GM12874 (cell line): ENCODE data around the gene EXOC6B.

Source experiments
- CTCF ChIP-seq: IDR thresholded peaks from 2 replicates; pipeline ENCODE4 v1.5.1; 2011; ENCODE audit warnings: low read depth, mild to moderate bottlenecking, control low read depth, low read length, moderate library complexity; ENCODE audit not compliant: insufficient read depth

EXOC6B gene

GRCh38 chr2:72629062-72629461 lies 196.8 kb downstream of the EXOC6B start:
- no peak for TF ChIP-seq CTCF

GRCh38 chr2:72627083-72627482 lies 198.8 kb downstream of the EXOC6B start:
- TF ChIP-seq CTCF: no peak

DNA sequence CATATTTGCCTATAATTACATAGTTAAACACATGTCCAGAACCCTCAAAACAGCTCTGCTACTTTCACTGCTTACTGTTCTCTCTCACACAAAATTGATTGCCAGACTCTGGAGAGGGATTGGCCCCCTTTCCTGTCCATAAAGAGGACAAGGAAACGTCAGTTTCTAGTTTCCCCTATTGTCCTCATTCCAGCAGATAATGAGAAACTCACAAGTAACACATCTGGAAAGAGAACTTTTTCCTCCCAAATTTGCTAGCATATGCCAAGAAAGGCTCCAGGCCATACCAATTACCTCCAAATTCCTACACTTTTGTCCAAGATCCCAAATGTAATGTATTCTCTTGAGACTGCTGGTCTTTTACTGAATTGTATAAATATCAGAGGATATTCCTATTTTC lies 200.5 kb downstream of the EXOC6B start:
- no peak for TF ChIP-seq CTCF

DNA sequence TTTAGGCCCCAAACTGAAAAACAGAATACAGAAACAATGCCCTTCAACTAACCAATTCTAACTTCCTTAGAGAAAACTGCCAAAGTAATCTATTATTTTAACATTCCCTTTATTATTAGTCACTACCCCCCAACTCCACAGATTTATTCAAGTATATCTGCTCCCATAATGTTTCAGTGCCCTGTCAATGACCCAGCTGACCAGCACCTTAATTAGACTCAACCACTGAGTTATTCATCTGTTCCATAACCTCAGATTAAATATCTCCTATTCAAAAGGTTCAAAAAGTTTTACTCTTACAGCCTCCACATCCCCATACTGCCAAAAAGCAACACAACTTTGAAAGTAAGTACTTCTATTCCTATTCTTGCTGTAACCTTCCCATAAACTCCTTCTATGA lies 202.4 kb downstream of the EXOC6B start:
- no peak for TF ChIP-seq CTCF

- TF ChIP-seq CTCF: no peak
Observed at GRCh38 chr2:72619626-72620025, 206.2 kb downstream of the EXOC6B start.

- TF ChIP-seq CTCF: no peak
Observed at GRCh38 chr2:72613931-72614330, 211.9 kb downstream of the EXOC6B start.

DNA sequence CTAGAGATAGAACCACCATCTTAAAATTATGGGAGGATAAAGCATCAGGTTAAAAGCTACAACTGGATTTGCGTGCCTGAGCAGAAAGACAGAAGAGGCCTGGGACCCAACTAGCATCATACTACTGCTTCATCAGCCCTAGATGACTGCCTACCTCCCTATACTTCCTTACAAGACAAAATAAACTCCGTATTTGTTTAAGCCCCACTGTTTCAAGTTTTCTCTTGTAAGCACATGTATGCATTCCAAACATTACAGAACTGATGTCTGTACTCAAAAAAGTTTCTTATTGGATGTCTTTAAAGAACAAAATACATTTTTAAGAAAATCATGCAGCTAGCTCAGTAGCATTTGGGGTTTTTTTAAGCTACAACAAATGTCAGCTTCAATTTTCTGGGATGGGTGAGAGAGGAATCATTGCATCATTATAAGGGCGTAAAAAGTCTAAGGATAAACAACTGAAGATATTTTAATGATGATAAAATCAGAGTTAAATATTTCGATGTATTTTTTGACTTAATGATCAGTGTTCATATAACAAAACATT lies 213.1 kb downstream of the EXOC6B start:
- TF ChIP-seq CTCF: no peak

DNA sequence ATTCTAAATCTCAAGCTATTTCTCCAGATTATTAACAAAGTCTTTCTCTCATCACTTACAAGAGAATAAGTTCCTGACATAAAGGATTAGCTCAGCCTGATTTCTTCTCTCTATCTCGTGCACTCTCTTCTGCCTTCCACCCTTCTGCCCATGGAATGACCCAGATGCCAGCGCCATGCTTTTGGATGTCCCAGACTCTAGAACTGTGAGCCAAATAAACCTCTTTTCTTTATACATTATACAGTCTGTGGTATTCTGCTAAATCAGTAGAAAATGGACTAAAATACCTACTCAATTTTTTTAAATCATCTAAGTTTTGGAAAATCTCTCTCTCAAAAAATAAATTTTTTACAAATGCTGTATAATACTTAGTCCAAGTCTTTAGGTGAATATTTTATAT lies 218.6 kb downstream of the EXOC6B start:
- TF ChIP-seq CTCF: no peak
